Choroid plexus epithelial cell (primary cell): Measurements from ENCODE around the gene PAOX.
"Not testable (repeated sequence)": the region's sequence is repeated elsewhere in the genome, so short reads cannot be mapped to it uniquely, and the experiment has no call there.

Source experiments
- DNase-seq: peaks from one replicate; pipeline ENCODE4 v3.0.0-alpha.2; 2010; ENCODE audit warnings: low read depth
- H3K4me3 ChIP-seq: 2 replicates; pipeline ENCODE4 v1.5.1; 2011; ENCODE audit warnings: low read depth, mild to moderate bottlenecking, control low read depth, low read length, moderate library complexity
- TF ChIP-seq, protein P1 (sequence below): conservative IDR thresholded peaks from 2 replicates; pipeline ENCODE4 v1.5.1; 2011; ENCODE audit warnings: low read depth, mild to moderate bottlenecking, control low read depth, inconsistent platforms, low read length, moderate library complexity

The PAOX gene

DNA sequence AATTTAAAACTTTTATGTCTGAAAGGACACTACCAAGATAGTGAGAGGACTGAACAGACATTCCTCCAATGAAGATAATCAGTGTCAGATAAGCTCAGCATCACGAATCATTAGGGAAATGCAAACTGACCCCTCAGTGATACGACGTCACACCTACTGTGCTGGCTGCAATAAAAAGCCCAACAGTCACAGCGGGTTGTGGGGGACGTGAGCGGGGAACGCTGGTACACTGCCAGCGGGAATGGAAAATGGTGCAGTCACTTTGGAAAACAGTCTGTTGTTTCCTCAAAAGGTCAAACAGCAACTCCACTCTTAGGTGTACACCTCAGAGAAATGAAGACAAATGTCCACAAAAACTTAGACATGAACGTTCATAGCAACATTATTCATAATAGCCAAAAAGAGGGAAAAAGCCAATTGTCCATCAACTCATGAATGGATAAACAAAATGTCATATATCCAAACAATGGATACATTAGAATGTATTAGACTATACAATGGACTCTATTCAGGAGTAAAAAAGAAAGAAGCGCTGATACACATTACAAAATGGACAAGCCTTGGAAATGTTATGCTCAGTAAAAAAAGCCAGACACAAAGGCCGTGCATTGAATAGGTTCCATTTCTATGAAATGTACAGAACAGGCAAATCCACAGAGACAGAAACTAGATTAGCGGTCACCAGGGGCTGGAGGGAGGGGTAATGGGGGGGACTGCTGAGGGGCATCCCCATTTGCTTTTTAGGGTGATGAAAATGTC is 3.5 kb upstream of the PAOX start:
- H3K4me3 ChIP-seq: no peak overlapping the region
- TF ChIP-seq, protein P1, sequence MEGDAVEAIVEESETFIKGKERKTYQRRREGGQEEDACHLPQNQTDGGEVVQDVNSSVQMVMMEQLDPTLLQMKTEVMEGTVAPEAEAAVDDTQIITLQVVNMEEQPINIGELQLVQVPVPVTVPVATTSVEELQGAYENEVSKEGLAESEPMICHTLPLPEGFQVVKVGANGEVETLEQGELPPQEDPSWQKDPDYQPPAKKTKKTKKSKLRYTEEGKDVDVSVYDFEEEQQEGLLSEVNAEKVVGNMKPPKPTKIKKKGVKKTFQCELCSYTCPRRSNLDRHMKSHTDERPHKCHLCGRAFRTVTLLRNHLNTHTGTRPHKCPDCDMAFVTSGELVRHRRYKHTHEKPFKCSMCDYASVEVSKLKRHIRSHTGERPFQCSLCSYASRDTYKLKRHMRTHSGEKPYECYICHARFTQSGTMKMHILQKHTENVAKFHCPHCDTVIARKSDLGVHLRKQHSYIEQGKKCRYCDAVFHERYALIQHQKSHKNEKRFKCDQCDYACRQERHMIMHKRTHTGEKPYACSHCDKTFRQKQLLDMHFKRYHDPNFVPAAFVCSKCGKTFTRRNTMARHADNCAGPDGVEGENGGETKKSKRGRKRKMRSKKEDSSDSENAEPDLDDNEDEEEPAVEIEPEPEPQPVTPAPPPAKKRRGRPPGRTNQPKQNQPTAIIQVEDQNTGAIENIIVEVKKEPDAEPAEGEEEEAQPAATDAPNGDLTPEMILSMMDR: no peak
- DNase-seq: no peak

DNA sequence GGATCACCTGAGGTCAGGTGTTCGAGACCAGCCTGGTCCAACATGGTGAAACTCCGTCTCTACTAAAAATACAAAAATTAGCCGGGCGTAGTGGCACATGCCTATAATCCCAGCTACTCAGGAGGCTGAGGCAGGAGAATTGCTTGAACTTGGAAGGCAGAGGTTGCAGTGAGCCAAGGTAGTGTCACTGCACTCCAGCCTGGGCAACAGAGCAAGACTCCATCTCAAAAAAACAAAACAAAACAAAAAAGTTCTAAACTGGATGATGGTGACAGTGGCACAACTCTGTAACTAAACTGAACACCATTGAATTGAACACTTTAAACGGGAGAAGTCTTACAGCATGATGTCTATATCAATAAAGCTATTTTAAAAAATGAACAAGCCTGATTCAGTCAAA is 2.9 kb upstream of the PAOX start:
- H3K4me3 ChIP-seq, DNase-seq: not testable (repeated sequence)

DNA sequence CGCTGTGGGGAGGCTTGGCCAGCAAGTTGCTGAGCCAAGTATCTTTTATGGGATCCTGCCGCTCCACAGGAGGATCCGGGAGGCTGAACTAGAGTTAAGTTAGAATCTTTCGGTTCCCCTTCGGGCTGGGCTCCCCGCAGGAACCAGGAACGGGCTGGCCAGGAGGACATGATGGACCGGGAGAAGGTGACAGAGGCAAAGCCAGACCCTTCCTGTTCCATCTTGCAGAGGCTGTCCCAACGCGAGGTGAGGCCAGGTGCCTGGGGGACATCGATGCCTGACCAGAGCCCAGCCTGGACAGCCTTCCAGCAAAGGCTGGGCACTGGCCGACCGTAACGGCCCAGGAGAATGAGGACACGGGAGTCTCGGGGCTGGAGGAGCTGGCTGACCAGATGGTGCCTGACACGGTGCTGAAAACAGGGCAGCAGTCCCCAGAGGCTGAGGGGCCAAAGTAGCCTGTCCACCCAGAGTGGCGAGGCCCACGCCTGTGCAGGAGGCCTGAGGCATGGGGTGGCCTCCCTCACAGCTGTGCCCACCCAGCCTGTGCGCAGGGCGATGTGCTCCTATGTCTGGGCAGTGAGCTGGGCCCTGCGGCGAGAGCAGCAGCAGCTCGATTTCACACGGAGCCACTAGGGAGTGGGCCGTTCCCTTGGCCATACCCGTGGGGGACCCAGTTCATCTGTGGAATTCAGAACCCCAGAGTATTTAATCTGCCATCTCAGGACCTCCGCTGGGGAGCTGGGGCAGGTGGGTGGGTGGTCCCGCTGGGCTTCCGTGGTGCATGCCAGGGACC is 1.8 kb upstream of the PAOX start:
- DNase-seq: no peak
- TF ChIP-seq, protein P1: no peak
- H3K4me3 ChIP-seq: no peak overlapping the region

DNA sequence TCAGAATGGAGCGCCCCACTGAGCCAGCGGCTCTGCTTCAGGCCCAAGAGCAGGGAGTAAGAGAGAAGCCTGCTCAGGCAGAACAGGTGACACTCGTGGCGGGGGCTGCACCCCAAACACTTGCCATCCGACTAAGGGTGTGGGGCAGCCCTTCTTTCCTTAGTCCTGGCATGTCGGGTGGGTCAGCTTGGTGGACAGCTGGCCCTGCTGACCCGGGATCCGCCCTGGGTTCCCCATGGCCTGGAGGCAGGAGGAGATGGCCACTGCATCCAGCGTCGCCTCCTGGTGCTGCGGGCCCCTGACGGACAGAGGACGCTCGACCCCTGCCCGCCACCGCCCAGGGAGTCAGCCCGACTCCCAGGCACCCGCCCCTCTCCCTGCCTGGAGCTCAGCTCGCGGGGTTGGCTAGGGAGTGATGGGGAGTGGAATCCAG is 1.2 kb upstream of the PAOX start:
- H3K4me3 ChIP-seq: peak overlapping the region; percentile 72
- TF ChIP-seq, protein P1: no peak
- no peak for DNase-seq

DNA sequence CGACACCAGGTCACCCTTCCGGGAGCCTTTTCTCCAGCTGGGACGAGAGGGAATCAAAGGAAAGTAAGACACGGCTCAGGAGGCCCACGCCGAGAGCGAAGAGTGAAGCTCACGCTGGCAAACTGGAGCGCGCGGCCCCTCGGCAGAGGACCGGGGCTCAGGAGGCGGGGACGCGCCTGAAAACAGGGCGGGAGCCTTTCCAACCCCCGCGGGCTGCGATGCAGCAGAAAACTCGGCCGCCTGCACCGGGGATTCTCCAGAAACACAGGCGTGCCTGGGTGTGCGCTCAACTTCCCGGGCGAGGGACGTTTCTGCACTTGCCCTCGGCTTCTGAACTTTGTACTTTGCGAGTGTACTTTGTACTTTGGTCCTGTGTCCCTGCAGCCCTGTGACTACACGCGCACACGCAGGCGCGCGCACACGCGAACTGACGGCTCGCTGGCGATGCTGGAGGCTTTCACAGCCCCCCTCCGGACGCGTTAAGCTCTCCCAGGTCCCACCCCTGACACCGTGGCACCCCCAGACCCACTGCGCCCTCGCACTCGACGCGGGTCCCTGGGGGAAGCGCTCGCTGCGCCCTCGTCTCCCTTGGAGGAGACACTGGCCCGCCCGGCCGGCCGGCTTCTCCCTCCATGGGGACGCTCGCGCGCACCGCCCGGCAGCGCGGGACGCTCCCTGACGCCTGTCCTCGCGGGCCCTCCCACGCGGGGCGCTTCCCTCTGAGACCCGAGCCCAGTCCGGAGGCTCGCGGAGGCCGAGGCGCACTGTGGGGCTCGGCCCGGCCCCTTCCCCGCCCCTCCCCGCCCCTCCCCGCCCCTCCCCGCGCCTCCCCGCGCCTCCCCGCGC is 588 bp upstream of the PAOX start:
- peak; percentile 52 for DNase-seq
- peak overlapping the region; percentile 72 for H3K4me3 ChIP-seq
- TF ChIP-seq, protein P1: no peak

DNA sequence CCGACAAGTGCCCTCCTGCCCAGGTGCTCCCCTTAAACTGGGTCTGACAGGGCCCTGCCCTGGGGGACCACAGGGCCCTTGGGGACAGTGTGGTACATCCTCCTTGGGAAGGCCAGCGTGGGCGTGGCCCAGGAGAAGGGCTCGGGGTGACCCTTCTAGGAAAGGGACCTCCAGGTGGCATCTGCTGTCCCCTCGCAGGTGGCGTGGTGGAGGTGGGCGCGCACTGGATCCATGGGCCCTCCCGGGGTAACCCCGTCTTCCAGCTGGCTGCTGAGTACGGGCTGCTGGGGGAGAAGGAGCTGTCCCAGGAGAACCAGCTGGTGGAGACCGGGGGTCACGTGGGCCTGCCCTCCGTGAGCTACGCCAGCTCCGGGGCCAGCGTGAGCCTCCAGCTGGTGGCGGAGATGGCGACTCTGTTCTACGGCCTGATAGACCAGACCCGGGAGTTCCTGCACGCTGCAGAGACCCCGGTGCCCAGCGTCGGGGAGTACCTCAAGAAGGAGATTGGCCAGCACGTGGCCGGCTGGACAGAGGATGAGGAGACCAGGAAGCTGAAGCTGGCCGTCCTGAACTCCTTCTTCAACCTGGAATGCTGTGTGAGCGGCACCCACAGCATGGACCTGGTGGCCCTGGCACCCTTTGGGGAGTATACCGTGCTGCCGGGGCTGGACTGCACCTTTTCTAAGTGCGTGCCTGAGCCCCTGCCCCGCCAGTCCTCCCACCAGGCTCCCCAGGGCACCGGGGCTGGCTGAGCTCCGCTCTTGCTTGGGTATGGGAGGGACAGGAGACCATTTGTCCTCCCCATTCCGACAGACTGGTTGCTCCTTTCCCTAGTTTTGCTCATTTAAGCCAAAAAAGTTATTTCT is 972 bp downstream of the PAOX start:
- peak overlapping the region; percentile 61 for H3K4me3 ChIP-seq
- TF ChIP-seq, protein P1: no peak
- DNase-seq: no peak
